Measurements from ENCODE around the gene SERPINA3. TPM values are rescaled to one million over a fixed set of nuclear protein-coding genes. Genes with fewer than 3 reads are reported as not detected.
"Not testable (repeated sequence)": the region's sequence is repeated elsewhere in the genome, so short reads cannot be mapped to it uniquely, and the experiment has no call there.

Gene SERPINA3
- total RNA-seq, 1 donor from 2014 or later, result not detected

DNA sequence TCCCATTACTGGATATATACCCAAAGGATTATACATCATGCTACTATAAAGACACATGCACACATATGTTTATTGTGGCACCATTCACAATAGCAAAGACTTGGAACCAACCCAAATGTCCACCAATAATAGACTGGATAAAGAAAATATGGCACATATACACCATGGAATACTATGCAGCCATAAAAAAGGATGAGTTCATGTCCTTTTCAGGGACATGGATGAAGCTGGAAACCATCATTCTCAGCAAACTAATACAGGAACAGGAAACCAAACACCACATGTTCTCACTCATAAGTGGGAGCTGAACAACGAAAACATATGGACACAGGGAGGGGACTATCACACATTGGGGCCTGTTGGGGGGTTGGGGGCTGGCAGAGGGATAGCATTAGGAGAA lies 3.2 kb upstream of the SERPINA3 start:
- not testable (repeated sequence) for H3K27me3 ChIP-seq (ENCODE audit: control insufficient read depth in 3 of 3, insufficient read depth in 3 of 3, low read length in 3 of 3); H3K36me3 ChIP-seq (ENCODE audit: control insufficient read depth in 3 of 3, insufficient read depth in 3 of 3, low read length in 3 of 3); H3K4me3 ChIP-seq (ENCODE audit: low read length in 3 of 3); H3K4me1 ChIP-seq (ENCODE audit: control insufficient read depth in 3 of 3, insufficient read depth in 3 of 3, low read length in 3 of 3); H3K27ac ChIP-seq (ENCODE audit: low read depth, low read length); H3K9ac ChIP-seq (ENCODE audit: low read depth in 1 of 3, low read length in 3 of 3); H3K9me3 ChIP-seq (ENCODE audit: control insufficient read depth in 3 of 3, low read length in 3 of 3)

DNA sequence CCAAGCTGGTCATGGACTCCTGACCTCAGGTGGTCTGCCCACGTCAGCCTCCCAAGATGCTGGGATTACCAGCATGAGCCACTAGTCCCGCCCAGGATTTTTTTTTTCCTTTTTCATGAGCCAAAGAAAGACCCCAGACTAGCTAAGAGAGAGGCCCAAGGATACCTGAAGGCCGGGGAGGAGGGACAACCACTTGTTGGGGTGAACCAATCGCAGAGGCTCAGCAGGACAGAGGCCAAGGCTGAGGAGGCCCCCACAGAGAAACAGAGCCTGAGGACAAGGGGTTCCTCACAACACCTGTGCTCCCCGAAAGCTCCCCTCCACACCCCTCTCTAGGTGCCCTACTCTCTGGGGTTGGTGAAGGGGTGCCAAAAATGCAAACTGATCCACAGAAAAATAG lies 1.0 kb upstream of the SERPINA3 start:
- peaks cover 0 to 7% (median 5%) of the 10 kb centered on the region in 3 donors for H3K4me1 ChIP-seq (ENCODE audit: control insufficient read depth in 3 of 3, insufficient read depth in 3 of 3, low read length in 3 of 3)
- H3K4me3 ChIP-seq (ENCODE audit: low read length in 3 of 3), result no peak overlapping the region
- no peaks in the 10 kb centered on the region for H3K9me3 ChIP-seq (ENCODE audit: control insufficient read depth in 3 of 3, low read length in 3 of 3)
- no peaks in the 10 kb centered on the region for H3K36me3 ChIP-seq (ENCODE audit: control insufficient read depth in 3 of 3, insufficient read depth in 3 of 3, low read length in 3 of 3)
- H3K9ac ChIP-seq (ENCODE audit: low read depth in 1 of 3, low read length in 3 of 3), result no peak overlapping the region
- no peak overlapping the region for H3K27ac ChIP-seq (ENCODE audit: low read depth, low read length)
- H3K27me3 ChIP-seq (ENCODE audit: control insufficient read depth in 3 of 3, insufficient read depth in 3 of 3, low read length in 3 of 3), result no peaks in the 10 kb centered on the region

DNA sequence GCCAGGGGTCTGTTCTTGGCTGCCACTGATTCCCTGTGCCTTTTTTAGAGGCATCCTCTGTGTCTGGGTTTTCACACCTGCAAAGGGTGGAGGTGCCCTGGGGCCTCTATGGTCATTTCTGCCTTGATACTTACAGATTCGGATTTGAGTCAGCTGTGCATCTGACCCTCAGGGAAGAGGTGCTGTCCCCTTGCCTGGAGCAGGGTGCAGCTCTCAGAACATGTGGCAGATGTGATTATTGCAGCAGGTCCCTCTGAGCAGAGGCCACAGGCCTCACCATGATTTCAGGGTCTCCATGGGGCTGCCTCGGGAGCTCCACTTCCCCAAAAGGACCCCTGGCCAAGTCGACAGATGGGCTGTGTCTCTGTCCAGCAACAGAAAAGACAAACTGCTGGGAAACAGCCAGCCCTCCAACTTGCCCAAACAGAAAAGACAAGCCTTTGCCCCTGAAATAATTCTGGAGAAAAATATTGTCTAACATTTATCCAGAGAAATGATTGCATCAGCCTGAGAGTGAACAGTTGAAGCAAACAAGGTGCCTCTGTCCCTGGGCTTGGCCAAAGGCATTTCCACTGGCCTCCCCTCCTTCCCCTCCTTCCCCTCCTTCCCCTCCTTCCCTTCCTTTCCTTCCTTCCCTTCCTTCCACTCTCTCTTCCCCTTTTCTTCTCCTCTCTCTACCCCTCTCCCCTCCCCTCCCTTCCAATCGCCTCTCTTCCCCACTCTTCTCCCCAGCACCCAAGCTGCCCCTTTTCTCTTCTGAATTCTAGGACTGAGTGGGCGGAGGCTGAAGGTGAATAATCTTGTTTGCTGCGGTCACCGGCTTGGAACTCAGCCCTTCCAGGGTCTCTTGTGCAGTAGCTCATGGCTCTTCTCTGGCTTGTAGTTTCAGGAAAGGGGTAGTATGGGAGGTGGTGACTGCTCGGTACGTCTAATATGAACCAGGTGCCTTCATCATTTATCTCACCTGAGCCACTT lies 676 bp downstream of the SERPINA3 start:
- no peak overlapping the region for H3K4me3 ChIP-seq (ENCODE audit: low read length in 3 of 3)
- H3K9ac ChIP-seq (ENCODE audit: low read depth in 1 of 3, low read length in 3 of 3), result no peak overlapping the region
- no peak overlapping the region for H3K27ac ChIP-seq (ENCODE audit: low read depth, low read length)
- H3K9me3 ChIP-seq (ENCODE audit: control insufficient read depth in 3 of 3, low read length in 3 of 3), result peaks cover 0 to 6% (median 2%) of the 10 kb centered on the region in 3 donors
- H3K27me3 ChIP-seq (ENCODE audit: control insufficient read depth in 3 of 3, insufficient read depth in 3 of 3, low read length in 3 of 3), result no peaks in the 10 kb centered on the region
- no peaks in the 10 kb centered on the region for H3K4me1 ChIP-seq (ENCODE audit: control insufficient read depth in 3 of 3, insufficient read depth in 3 of 3, low read length in 3 of 3)
- no peaks in the 10 kb centered on the region for H3K36me3 ChIP-seq (ENCODE audit: control insufficient read depth in 3 of 3, insufficient read depth in 3 of 3, low read length in 3 of 3)

DNA sequence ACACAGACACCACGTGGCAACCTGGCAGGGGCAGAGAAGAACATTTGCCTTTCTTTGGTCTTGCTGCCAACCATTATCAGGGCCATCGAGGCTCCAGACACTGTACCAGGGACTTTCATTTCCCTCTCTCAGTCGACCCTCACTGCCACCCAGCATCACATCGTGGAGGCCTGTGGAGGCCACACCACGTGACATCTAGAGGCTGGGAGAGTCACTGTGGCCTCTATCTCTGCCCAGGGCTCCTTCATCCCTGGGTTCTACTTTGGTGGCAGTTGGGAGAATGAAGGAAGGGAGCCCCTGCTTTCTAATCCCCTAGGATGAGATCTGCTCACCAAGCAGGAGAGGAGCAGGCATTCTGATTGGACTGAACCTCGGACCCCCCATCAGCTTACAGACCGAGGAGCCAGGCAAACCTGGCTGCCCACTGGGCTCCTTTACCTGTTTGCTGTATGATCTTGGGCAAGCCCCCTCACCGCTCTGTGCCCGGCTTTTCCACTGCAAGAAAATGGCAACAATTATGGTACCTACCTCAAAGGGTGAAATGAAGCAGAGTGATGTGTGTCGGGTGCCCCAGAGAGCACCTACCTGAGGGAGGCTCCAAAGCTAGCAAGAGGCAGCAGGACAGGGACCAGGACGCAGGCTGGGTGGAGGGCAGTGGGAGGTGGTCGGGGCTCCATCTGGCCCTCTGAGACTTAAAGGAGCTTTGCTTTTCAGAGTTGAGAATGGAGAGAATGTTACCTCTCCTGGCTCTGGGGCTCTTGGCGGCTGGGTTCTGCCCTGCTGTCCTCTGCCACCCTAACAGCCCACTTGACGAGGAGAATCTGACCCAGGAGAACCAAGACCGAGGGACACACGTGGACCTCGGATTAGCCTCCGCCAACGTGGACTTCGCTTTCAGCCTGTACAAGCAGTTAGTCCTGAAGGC lies 1.8 kb downstream of the SERPINA3 start:
- no peaks in the 10 kb centered on the region for H3K36me3 ChIP-seq (ENCODE audit: control insufficient read depth in 3 of 3, insufficient read depth in 3 of 3, low read length in 3 of 3)
- H3K4me1 ChIP-seq (ENCODE audit: control insufficient read depth in 3 of 3, insufficient read depth in 3 of 3, low read length in 3 of 3), result no peaks in the 10 kb centered on the region
- no peaks in the 10 kb centered on the region for H3K27me3 ChIP-seq (ENCODE audit: control insufficient read depth in 3 of 3, insufficient read depth in 3 of 3, low read length in 3 of 3)
- H3K4me3 ChIP-seq (ENCODE audit: low read length in 3 of 3), result no peak overlapping the region
- H3K9ac ChIP-seq (ENCODE audit: low read depth in 1 of 3, low read length in 3 of 3), result no peak overlapping the region
- H3K9me3 ChIP-seq (ENCODE audit: control insufficient read depth in 3 of 3, low read length in 3 of 3), result peaks cover 6 to 16% (median 12%) of the 10 kb centered on the region in 3 donors
- H3K27ac ChIP-seq (ENCODE audit: low read depth, low read length), result no peak overlapping the region

DNA sequence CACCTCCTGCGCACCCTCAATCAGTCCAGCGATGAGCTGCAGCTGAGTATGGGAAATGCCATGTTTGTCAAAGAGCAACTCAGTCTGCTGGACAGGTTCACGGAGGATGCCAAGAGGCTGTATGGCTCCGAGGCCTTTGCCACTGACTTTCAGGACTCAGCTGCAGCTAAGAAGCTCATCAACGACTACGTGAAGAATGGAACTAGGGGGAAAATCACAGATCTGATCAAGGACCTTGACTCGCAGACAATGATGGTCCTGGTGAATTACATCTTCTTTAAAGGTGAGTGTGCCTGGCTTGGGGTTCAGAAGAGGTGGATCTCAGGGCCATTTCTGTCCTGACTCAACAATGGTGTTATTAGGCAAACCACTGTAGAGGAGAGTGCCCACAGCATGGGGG lies 2.6 kb downstream of the SERPINA3 start:
- Histone ChIP-seq H3K9me3 (ENCODE audit: control insufficient read depth in 3 of 3, low read length in 3 of 3) (peaks cover 7 to 16% (median 13%) of the 10 kb centered on the region in 3 donors), H3K36me3 (ENCODE audit: control insufficient read depth in 3 of 3, insufficient read depth in 3 of 3, low read length in 3 of 3) (no peaks in the 10 kb centered on the region), H3K4me3 (ENCODE audit: low read length in 3 of 3) (no peak overlapping the region), H3K9ac (ENCODE audit: low read depth in 1 of 3, low read length in 3 of 3) (no peak overlapping the region), H3K4me1 (ENCODE audit: control insufficient read depth in 3 of 3, insufficient read depth in 3 of 3, low read length in 3 of 3) (no peaks in the 10 kb centered on the region), H3K27ac (ENCODE audit: low read depth, low read length) (no peak overlapping the region), H3K27me3 (ENCODE audit: control insufficient read depth in 3 of 3, insufficient read depth in 3 of 3, low read length in 3 of 3) (no peaks in the 10 kb centered on the region)

DNA sequence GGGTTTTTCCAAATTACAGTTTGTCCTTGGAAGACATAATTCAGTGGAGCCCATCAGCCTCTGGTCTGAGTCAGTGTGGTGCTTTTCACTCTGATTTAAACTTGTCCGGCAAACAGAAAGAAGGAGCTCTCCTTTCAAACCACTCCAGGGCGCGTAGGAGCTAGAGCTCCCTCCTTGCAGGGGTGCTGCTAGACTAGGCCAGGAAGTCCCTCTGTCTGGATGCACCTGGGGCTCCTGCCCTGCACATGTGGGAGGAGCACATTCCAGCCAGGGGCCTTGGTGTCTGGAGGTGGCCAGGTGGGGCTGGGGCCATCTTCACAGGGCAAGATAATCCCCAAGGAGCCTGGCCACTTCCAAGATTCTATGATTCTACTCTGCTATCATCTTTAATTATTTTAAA lies 3.1 kb downstream of the SERPINA3 start:
- Histone ChIP-seq H3K27ac (ENCODE audit: low read depth, low read length) (no peak overlapping the region), H3K9ac (ENCODE audit: low read depth in 1 of 3, low read length in 3 of 3) (no peak overlapping the region), H3K27me3 (ENCODE audit: control insufficient read depth in 3 of 3, insufficient read depth in 3 of 3, low read length in 3 of 3) (no peaks in the 10 kb centered on the region), H3K4me1 (ENCODE audit: control insufficient read depth in 3 of 3, insufficient read depth in 3 of 3, low read length in 3 of 3) (no peaks in the 10 kb centered on the region), H3K9me3 (ENCODE audit: control insufficient read depth in 3 of 3, low read length in 3 of 3) (peaks cover 7 to 16% (median 13%) of the 10 kb centered on the region in 3 donors), H3K4me3 (ENCODE audit: low read length in 3 of 3) (no peak overlapping the region), H3K36me3 (ENCODE audit: control insufficient read depth in 3 of 3, insufficient read depth in 3 of 3, low read length in 3 of 3) (no peaks in the 10 kb centered on the region)

DNA sequence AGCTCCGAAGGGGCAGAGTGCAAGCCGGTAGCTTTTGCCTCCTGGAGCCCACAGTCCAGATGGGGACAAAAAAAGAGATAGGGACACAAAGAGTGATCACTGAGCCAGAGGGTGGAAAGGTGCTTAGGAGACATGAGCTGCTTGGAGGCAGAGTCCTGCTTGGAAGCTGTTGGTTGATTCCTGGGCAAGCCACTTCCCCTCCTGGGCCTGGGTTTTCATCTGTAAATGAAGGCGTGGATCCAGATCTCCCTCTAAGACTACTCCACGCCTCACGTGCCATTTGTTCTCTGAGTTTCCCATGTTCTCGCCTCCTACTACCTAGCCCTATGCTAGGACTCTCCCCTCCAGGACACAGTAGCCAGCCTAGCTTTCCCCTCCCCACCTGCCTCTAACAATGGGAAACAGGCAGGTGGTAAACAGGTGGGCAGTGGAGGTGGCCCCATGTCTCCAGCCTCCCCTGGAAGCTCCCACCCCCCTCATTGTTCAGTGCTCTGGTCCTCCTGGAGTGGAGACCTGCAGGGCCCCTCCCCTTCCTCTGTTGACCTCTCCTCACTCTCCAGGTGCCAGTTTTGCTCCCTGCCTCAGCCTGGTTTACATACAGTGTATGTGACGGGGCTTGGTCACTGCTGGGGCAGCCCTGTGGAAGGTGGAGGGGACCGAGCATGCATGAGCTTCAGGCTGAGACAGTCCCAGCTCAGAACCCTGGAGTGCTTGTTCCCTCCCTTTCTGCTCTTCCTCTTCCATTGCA lies 3.8 kb downstream of the SERPINA3 start:
- H3K27me3 ChIP-seq (ENCODE audit: control insufficient read depth in 3 of 3, insufficient read depth in 3 of 3, low read length in 3 of 3), result no peaks in the 10 kb centered on the region
- H3K9ac ChIP-seq (ENCODE audit: low read depth in 1 of 3, low read length in 3 of 3), result no peak overlapping the region
- peaks cover 7 to 16% (median 13%) of the 10 kb centered on the region in 3 donors for H3K9me3 ChIP-seq (ENCODE audit: control insufficient read depth in 3 of 3, low read length in 3 of 3)
- H3K36me3 ChIP-seq (ENCODE audit: control insufficient read depth in 3 of 3, insufficient read depth in 3 of 3, low read length in 3 of 3), result no peaks in the 10 kb centered on the region
- no peaks in the 10 kb centered on the region for H3K4me1 ChIP-seq (ENCODE audit: control insufficient read depth in 3 of 3, insufficient read depth in 3 of 3, low read length in 3 of 3)
- no peak overlapping the region for H3K27ac ChIP-seq (ENCODE audit: low read depth, low read length)
- H3K4me3 ChIP-seq (ENCODE audit: low read length in 3 of 3), result no peak overlapping the region

DNA sequence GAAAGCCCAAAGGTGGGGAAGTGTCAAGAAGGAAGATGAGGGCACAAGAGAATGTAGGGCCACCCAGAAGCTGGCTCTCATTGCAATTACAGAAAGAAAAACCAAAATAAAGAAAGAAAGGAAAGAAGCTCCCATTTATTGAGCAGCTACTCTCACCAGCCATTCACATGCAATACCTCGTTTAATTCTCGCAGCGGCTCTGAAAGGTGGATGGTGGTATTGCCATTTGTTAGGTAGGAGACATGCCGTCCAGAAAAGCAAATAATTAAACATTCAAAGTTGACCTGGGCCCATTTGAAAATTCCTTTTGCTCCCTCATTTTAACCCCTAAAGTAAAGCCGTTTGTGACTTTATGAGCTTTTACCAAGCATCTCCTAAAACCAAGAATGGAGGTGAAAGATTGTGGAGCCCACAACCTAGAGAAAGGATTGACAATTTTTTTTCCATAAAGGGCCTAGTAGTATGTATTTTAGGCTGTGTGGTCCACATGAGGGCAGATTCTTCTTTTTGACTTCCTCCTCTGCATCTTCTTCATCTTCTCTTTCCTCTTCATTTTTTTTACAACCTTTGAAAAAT lies 5.3 kb downstream of the SERPINA3 start:
- Histone ChIP-seq H3K4me1 (ENCODE audit: control insufficient read depth in 3 of 3, insufficient read depth in 3 of 3, low read length in 3 of 3) (no peaks in the 10 kb centered on the region), H3K4me3 (ENCODE audit: low read length in 3 of 3) (no peak overlapping the region), H3K9ac (ENCODE audit: low read depth in 1 of 3, low read length in 3 of 3) (no peak overlapping the region), H3K9me3 (ENCODE audit: control insufficient read depth in 3 of 3, low read length in 3 of 3) (peaks cover 7 to 16% (median 13%) of the 10 kb centered on the region in 3 donors), H3K27ac (ENCODE audit: low read depth, low read length) (no peak overlapping the region), H3K27me3 (ENCODE audit: control insufficient read depth in 3 of 3, insufficient read depth in 3 of 3, low read length in 3 of 3) (peaks cover 0 to 2% (median 0%) of the 10 kb centered on the region in 3 donors), H3K36me3 (ENCODE audit: control insufficient read depth in 3 of 3, insufficient read depth in 3 of 3, low read length in 3 of 3) (no peaks in the 10 kb centered on the region)

Data from skeletal muscle tissue (tissue), 4 donors.